Measurements from ENCODE around the gene ZNF70.

- no peak for TF ChIP-seq CTCF (IDR thresholded peaks at IDR 0.05)
- no peak for TF ChIP-seq EZH2 (IDR thresholded peaks at IDR 0.05; ENCODE audit: borderline replicate concordance, insufficient read depth, low read depth, low read length, poor library complexity, severe bottlenecking)
These were observed 18.5 kb upstream of the ZNF70 start for GRCh38 chr22:23769321-23769965.

Data from B cell (primary cell).